H9 (cell line): Measurements from ENCODE around the gene ATPAF2. TPM values are rescaled to one million over a fixed set of nuclear protein-coding genes. Genes with fewer than 3 reads are reported as not detected.

Source experiments
- DNase-seq: peaks from one replicate; pipeline ENCODE4 v3.0.0-alpha.2; 2017
- H2AFZ ChIP-seq: one replicate; pipeline ENCODE4 v1.6.1; 2013; ENCODE audit warnings: mild to moderate bottlenecking, low read length, control low read depth, moderate library complexity
- H2AK5ac ChIP-seq: 2 replicates; pipeline ENCODE4 v1.6.1; 2013; ENCODE audit warnings: low read length, control low read depth, mixed read lengths; ENCODE audit not compliant: insufficient read length
- H2BK120ac ChIP-seq: one replicate; pipeline ENCODE4 v1.6.1; 2013; ENCODE audit warnings: low read depth, mild to moderate bottlenecking, low read length, control low read depth, inconsistent platforms; ENCODE audit not compliant: poor library complexity, severe bottlenecking
- H2BK12ac ChIP-seq: 2 replicates; pipeline ENCODE4 v1.6.1; 2013; ENCODE audit warnings: low read length, control low read depth, mixed read lengths, low read depth; ENCODE audit not compliant: insufficient read length
- H2BK15ac ChIP-seq: 2 replicates; pipeline ENCODE4 v1.6.1; 2013; ENCODE audit warnings: low read depth, low read length, control low read depth
- H2BK20ac ChIP-seq: one replicate; pipeline ENCODE4 v1.6.1; 2013; ENCODE audit warnings: low read depth, mild to moderate bottlenecking, low read length, control low read depth, inconsistent platforms; ENCODE audit not compliant: poor library complexity, severe bottlenecking
- H2BK5ac ChIP-seq: 2 replicates; pipeline ENCODE4 v1.6.1; 2013; ENCODE audit warnings: low read length, control low read depth, mixed read lengths; ENCODE audit not compliant: insufficient read length
- H3K14ac ChIP-seq: 2 replicates; pipeline ENCODE4 v1.6.1; 2013; ENCODE audit warnings: low read length, control low read depth; ENCODE audit not compliant: insufficient read depth
- H3K18ac ChIP-seq: 2 replicates; pipeline ENCODE4 v1.6.1; 2013; ENCODE audit warnings: low read depth, mild to moderate bottlenecking, mixed read lengths, low read length, control low read depth; ENCODE audit not compliant: insufficient read length
- H3K23ac ChIP-seq: 2 replicates; pipeline ENCODE4 v1.6.1; 2013; ENCODE audit warnings: low read length, control low read depth, mixed read lengths, low read depth; ENCODE audit not compliant: insufficient read length
- H3K23me2 ChIP-seq: 2 replicates; pipeline ENCODE4 v1.6.1; 2013; ENCODE audit warnings: low read depth, mild to moderate bottlenecking, mixed read lengths, low read length, control low read depth; ENCODE audit not compliant: insufficient read length, poor library complexity, severe bottlenecking
- H3K27ac ChIP-seq: 2 replicates; pipeline ENCODE4 v1.5.1; 2013; ENCODE audit warnings: low read length, control low read depth, mixed read lengths, low read depth; ENCODE audit not compliant: insufficient read length
- H3K27me3 ChIP-seq: 2 replicates; pipeline ENCODE4 v1.6.1; 2013; ENCODE audit warnings: low read length, control low read depth, inconsistent platforms; ENCODE audit not compliant: insufficient read depth
- H3K4ac ChIP-seq: 2 replicates; pipeline ENCODE4 v1.6.1; 2013; ENCODE audit warnings: low read depth, mild to moderate bottlenecking, control low read depth, inconsistent platforms, low read length, moderate library complexity
- H3K4me1 ChIP-seq: 2 replicates; pipeline ENCODE4 v1.6.1; 2013; ENCODE audit warnings: low read length, control low read depth, inconsistent platforms; ENCODE audit not compliant: insufficient read depth
- H3K4me2 ChIP-seq: 2 replicates; pipeline ENCODE4 v1.6.1; 2013; ENCODE audit warnings: low read length, control low read depth, mixed read lengths; ENCODE audit not compliant: insufficient read length, insufficient read depth
- H3K56ac ChIP-seq: 2 replicates; pipeline ENCODE4 v1.6.1; 2013; ENCODE audit warnings: low read depth, mild to moderate bottlenecking, mixed read lengths, low read length, control low read depth; ENCODE audit not compliant: insufficient read length
- H3K79me1 ChIP-seq: 2 replicates; pipeline ENCODE4 v1.6.1; 2013; ENCODE audit warnings: low read depth, mild to moderate bottlenecking, moderate library complexity, low read length, control low read depth, inconsistent platforms; ENCODE audit not compliant: insufficient read depth, poor library complexity, severe bottlenecking
- H3K79me2 ChIP-seq: 2 replicates; pipeline ENCODE4 v1.6.1; 2013; ENCODE audit warnings: low read length, control low read depth, inconsistent platforms; ENCODE audit not compliant: insufficient read depth
- H3K9ac ChIP-seq: 2 replicates; pipeline ENCODE4 v1.6.1; 2013; ENCODE audit warnings: low read length, control low read depth, mixed read lengths; ENCODE audit not compliant: insufficient read length; ENCODE audit errors: extremely low read depth
- H3K9me3 ChIP-seq: one replicate; pipeline ENCODE4 v1.6.1; 2013; ENCODE audit warnings: low read depth, low read length, inconsistent platforms; ENCODE audit not compliant: control insufficient read depth
- H3T11ph ChIP-seq: one replicate; pipeline ENCODE4 v1.6.1; 2013; ENCODE audit warnings: mild to moderate bottlenecking, low read length, control low read depth, inconsistent platforms
- H4K20me1 ChIP-seq: one replicate; pipeline ENCODE4 v1.6.1; 2013; ENCODE audit not compliant: control insufficient read depth, insufficient read length, insufficient read depth
- H4K5ac ChIP-seq: 2 replicates; pipeline ENCODE4 v1.6.1; 2013; ENCODE audit warnings: low read depth, mild to moderate bottlenecking, mixed read lengths, low read length, control low read depth; ENCODE audit not compliant: insufficient read length
- H4K8ac ChIP-seq: replicated peaks from 2 replicates; pipeline ENCODE4 v1.6.1; 2013; ENCODE audit warnings: low read length, control low read depth, mixed read lengths, low read depth; ENCODE audit not compliant: insufficient read length
- H4K91ac ChIP-seq: 2 replicates; pipeline ENCODE4 v1.6.1; 2013; ENCODE audit warnings: low read depth, mild to moderate bottlenecking, moderate library complexity, mixed read lengths, low read length, control low read depth; ENCODE audit not compliant: insufficient read length
- H3K27ac Mint-ChIP-seq, 3 experiments: 2 replicates in 2 of 3; 3 replicates in 1 of 3; pipeline ENCODE4 v1.8.0; 2020 to 2021; ENCODE audit warnings: mixed read lengths in 3 of 3, mild to moderate bottlenecking in 1 of 3, moderate library complexity in 1 of 3
- H3K27me3 Mint-ChIP-seq: 2 replicates; pipeline ENCODE4 v1.8.0; 2021; ENCODE audit warnings: low read depth, mild to moderate bottlenecking, moderate library complexity, mixed read lengths
- H3K36me3 Mint-ChIP-seq, 3 experiments: 2 replicates in 2 of 3; 3 replicates in 1 of 3; pipeline ENCODE4 v1.8.0; 2020 to 2021; ENCODE audit warnings: low read depth in 3 of 3, mixed read lengths in 3 of 3; ENCODE audit not compliant: insufficient read depth in 1 of 3
- H3K4me1 Mint-ChIP-seq, 2 experiments: 2 replicates each; pipeline ENCODE4 v1.8.0; 2020; ENCODE audit warnings: mixed read lengths in 2 of 2
- H3K4me3 Mint-ChIP-seq, 2 experiments: 2 replicates in 1 of 2; 3 replicates in 1 of 2; pipeline ENCODE4 v1.8.0; 2020 to 2021; ENCODE audit warnings: mild to moderate bottlenecking in 2 of 2, mixed read lengths in 2 of 2, moderate library complexity in 1 of 2
- H3K9me3 Mint-ChIP-seq, 2 experiments: 2 replicates in 1 of 2; 3 replicates in 1 of 2; pipeline ENCODE4 v1.8.0; 2020; ENCODE audit warnings: mild to moderate bottlenecking in 2 of 2, mixed read lengths in 2 of 2, moderate library complexity in 1 of 2
- WGBS: extraction: QIAGEN DNeasy Blood & Tissue Kit; methylation state at CpG from one replicate; pipeline ENCODE4 v1.1.7; 2013; ENCODE audit warnings: missing lambda C conversion rate, low lambda C conversion rate, mixed read lengths; ENCODE audit not compliant: insufficient read length; ENCODE audit errors: extremely low coverage; 5-methylcytosine and 5-hydroxymethylcytosine counted together
- total RNA-seq: library from RNA; stranded (reverse); gene quantifications from 2 replicates; pipeline ENCODE4 v1.2.1, GENCODE V29; 2021
- TF ChIP-seq, protein P1 (sequence below): fragments of 200-600 bp; sonication (generic); conservative IDR thresholded peaks from 3 replicates; pipeline ENCODE4 v1.8.0; 2021; ENCODE audit warnings: antibody characterized with exemption, mild to moderate bottlenecking

ATPAF2 gene
- total RNA-seq, 1 experiment from 2014 or later: 21.4 TPM

DNA sequence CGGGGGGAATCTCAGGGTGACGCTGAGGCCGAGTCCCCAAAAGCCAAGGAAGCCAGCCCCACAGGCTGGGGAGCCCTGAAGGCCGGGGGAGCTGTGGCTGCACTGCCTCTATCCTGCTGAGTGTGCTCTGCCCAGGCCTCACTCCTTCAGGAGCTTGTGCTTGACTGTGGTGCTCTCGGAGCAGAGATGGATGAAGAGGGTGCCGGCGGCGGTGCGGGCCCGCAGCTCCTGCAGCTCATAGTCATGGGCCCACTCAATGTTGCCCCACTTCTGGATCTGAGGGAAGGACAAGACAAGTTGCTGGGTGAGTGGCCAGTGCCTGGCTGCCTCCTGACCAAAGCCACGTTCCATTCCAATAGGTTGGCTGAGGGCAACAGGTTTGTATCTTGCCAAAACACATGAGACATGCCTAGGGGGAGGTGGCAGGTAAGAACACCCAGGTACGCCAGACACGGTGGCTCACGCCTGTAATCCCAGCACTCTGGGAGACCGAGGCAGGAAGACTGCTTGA is 20.5 kb downstream of the ATPAF2 start:
- Histone ChIP-seq H2BK120ac (no peak overlapping the region), H3K23me2 (no peaks in the 10 kb centered on the region), H2BK12ac (no peak overlapping the region), H3K27me3 (no peaks in the 10 kb centered on the region), H3K4me2 (no peak overlapping the region), H3K18ac (no peak overlapping the region), H3K27ac (no peak overlapping the region), H2BK20ac (no peak overlapping the region), H3K56ac (no peak overlapping the region), H2AK5ac (no peak overlapping the region), H3K79me1 (no peaks in the 10 kb centered on the region), H2AFZ (no peak overlapping the region), H4K91ac (no peak overlapping the region), H4K8ac (no peak overlapping the region), H3K4me1 (no peaks in the 10 kb centered on the region), H3K14ac (no peak overlapping the region), H2BK15ac (no peak overlapping the region), H3T11ph (no peak overlapping the region), H3K79me2 (no peaks in the 10 kb centered on the region), H4K5ac (no peak overlapping the region), H3K9ac (no peak overlapping the region), H3K9me3 (no peaks in the 10 kb centered on the region), H2BK5ac (no peak overlapping the region), H4K20me1 (no peaks in the 10 kb centered on the region), H3K4ac (no peak overlapping the region), H3K23ac (no peak overlapping the region)
- Mint-ChIP-seq H3K27ac (peak overlapping the region in 1 of 3 experiments; percentile 18; a peak in 1 of 7 replicates), H3K4me1 (peaks cover 7 to 10% of the 10 kb centered on the region in 2 experiments), H3K9me3 (no peaks in the 10 kb centered on the region), H3K36me3 (0 out of 7 replicates have a peak, but pooled peaks cover 0 to 6% (median 4%) of the 10 kb centered on the region in 3 experiments), H3K4me3 (no peak overlapping the region), H3K27me3 (no peaks in the 10 kb centered on the region)
- DNase-seq: no peak
- WGBS: no CpG with 5 or more reads among the region's 15 CpGs
- TF ChIP-seq, protein P1, sequence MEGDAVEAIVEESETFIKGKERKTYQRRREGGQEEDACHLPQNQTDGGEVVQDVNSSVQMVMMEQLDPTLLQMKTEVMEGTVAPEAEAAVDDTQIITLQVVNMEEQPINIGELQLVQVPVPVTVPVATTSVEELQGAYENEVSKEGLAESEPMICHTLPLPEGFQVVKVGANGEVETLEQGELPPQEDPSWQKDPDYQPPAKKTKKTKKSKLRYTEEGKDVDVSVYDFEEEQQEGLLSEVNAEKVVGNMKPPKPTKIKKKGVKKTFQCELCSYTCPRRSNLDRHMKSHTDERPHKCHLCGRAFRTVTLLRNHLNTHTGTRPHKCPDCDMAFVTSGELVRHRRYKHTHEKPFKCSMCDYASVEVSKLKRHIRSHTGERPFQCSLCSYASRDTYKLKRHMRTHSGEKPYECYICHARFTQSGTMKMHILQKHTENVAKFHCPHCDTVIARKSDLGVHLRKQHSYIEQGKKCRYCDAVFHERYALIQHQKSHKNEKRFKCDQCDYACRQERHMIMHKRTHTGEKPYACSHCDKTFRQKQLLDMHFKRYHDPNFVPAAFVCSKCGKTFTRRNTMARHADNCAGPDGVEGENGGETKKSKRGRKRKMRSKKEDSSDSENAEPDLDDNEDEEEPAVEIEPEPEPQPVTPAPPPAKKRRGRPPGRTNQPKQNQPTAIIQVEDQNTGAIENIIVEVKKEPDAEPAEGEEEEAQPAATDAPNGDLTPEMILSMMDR: no peak
